UCSD-AML1 (cell line): Measurements from ENCODE around the gene AASDHPPT.
"Not testable (repeated sequence)": the region's sequence is repeated elsewhere in the genome, so short reads cannot be mapped to it uniquely, and the experiment has no call there.

Experiments used
- DNase-seq: peaks from one replicate; lab custom pipeline; 2025; ENCODE audit not compliant: unreplicated experiment; lab: John Stamatoyannopoulos, UW

AASDHPPT gene

GRCh38 chr11:106077609-106078455 lies at the start of gene AASDHPPT:
TSS of gene AASDHPPT (plus strand) at chr11:106077662. CDS start at chr11:106077711, 49 bp downstream.
- no peak for DNase-seq

GRCh38 chr11:106030609-106031008 lies 46.9 kb upstream of the AASDHPPT start:
- DNase-seq = no peak

GRCh38 chr11:106031202-106031810 lies 46.2 kb upstream of the AASDHPPT start:
- DNase-seq = no peak

- DNase-seq = no peak
These were observed 45.5 kb upstream of the AASDHPPT start for GRCh38 chr11:106031936-106032335.

- no peak for DNase-seq
These were observed 44.6 kb upstream of the AASDHPPT start for GRCh38 chr11:106032861-106033260.

- DNase-seq = no peak
These were observed 33.9 kb upstream of the AASDHPPT start for GRCh38 chr11:106043540-106043939.

- DNase-seq = no peak
These were observed 29.8 kb upstream of the AASDHPPT start for GRCh38 chr11:106047631-106048030.

- DNase-seq = no peak
These were observed 27.6 kb upstream of the AASDHPPT start for GRCh38 chr11:106049727-106050476.

- no peak for DNase-seq
These were observed 26.4 kb upstream of the AASDHPPT start for GRCh38 chr11:106051103-106051502.

- DNase-seq = not testable (repeated sequence)
These were observed 19.1 kb upstream of the AASDHPPT start for GRCh38 chr11:106058377-106058776.

GRCh38 chr11:106059617-106060016 lies 17.8 kb upstream of the AASDHPPT start:
- DNase-seq = no peak

- no peak for DNase-seq
These were observed 16.1 kb upstream of the AASDHPPT start for GRCh38 chr11:106061249-106061784.

- DNase-seq = no peak
These were observed 15.2 kb upstream of the AASDHPPT start for GRCh38 chr11:106061954-106062949.

GRCh38 chr11:106063009-106063408 lies 14.5 kb upstream of the AASDHPPT start:
- no peak for DNase-seq

- no peak for DNase-seq
These were observed 6.9 kb upstream of the AASDHPPT start for GRCh38 chr11:106070606-106071005.

- no peak for DNase-seq
These were observed 4.7 kb upstream of the AASDHPPT start for GRCh38 chr11:106072804-106073203.

- DNase-seq = peak; percentile 37
These were observed 1.1 kb upstream of the AASDHPPT start for GRCh38 chr11:106076171-106076918.

- DNase-seq = peak; percentile 99
These were observed 398 bp upstream of the AASDHPPT start, which contains the start of gene KBTBD3 for GRCh38 chr11:106076919-106077608. TSS of gene KBTBD3 (minus strand) at chr11:106077347. CDS start at chr11:106059097, 18,250 bp downstream.

GRCh38 chr11:106082096-106082495 lies 4.6 kb downstream of the AASDHPPT start:
- no peak for DNase-seq
